GM04503 (cell line): ENCODE results near the gene DGKQ.
"Not testable (repeated sequence)": the region's sequence is repeated elsewhere in the genome, so short reads cannot be mapped to it uniquely, and the experiment has no call there.

Source experiments
- DNase-seq: peaks from one replicate; pipeline ENCODE4 v3.0.0-alpha.2; 2012; ENCODE audit warnings: low read depth

DGKQ gene

GRCh38 chr4:993111-994029 is 20.0 kb upstream of the DGKQ start, which contains the start of gene SLC26A1:
Gene SLC26A1 (minus strand): TSS chr4:993404. CDS start chr4:991703, 1,701 bp downstream.
- DNase-seq, result no peak

GRCh38 chr4:992297-993110 is 19.1 kb upstream of the DGKQ start:
- DNase-seq, result no peak

GRCh38 chr4:991451-992296 is 18.3 kb upstream of the DGKQ start:
- DNase-seq, result no peak

- DNase-seq, result no peak
Observed at GRCh38 chr4:990746-991367, 17.5 kb upstream of the DGKQ start.

GRCh38 chr4:989722-990471 is 16.5 kb upstream of the DGKQ start:
- no peak for DNase-seq

GRCh38 chr4:988726-989721 is 15.7 kb upstream of the DGKQ start:
- DNase-seq, result no peak

- DNase-seq, result no peak
Observed at GRCh38 chr4:987624-988513, 14.5 kb upstream of the DGKQ start.

- no peak for DNase-seq
Observed at GRCh38 chr4:986879-987623, 13.7 kb upstream of the DGKQ start, which contains the start of gene IDUA. Gene IDUA (plus strand): TSS chr4:987044. CDS start chr4:987085, 41 bp downstream.

GRCh38 chr4:986428-986878 is 13.1 kb upstream of the DGKQ start:
- DNase-seq, result no peak

GRCh38 chr4:985123-985830 is 11.9 kb upstream of the DGKQ start:
- DNase-seq, result no peak

- no peak for DNase-seq
Observed at GRCh38 chr4:984336-985054, 11.1 kb upstream of the DGKQ start.

- DNase-seq, result no peak
Observed at GRCh38 chr4:982814-983213, 9.4 kb upstream of the DGKQ start.

GRCh38 chr4:982291-982690 is 8.9 kb upstream of the DGKQ start:
- DNase-seq, result no peak

- no peak for DNase-seq
Observed at GRCh38 chr4:978957-979701, 5.8 kb upstream of the DGKQ start.

- DNase-seq, result not testable (repeated sequence)
Observed at GRCh38 chr4:976016-976415, 2.6 kb upstream of the DGKQ start.

GRCh38 chr4:974668-975067 is 1.3 kb upstream of the DGKQ start:
- no peak for DNase-seq
